Breast epithelium (tissue), 4 donors: Measurements from ENCODE around the gene GIMAP4. TPM values are rescaled to one million over a fixed set of nuclear protein-coding genes. Genes with fewer than 3 reads are reported as not detected.
A peak's percentile ranks its signal among the peaks of the same experiment; 100 is the strongest.
"Not testable (repeated sequence)": the region's sequence is repeated elsewhere in the genome, so short reads cannot be mapped to it uniquely, and the experiment has no call there.

Experiments
- DNase-seq, 2 donors: peaks; one replicate each; pipeline ENCODE4 v3.0.0-alpha.2; 2019; ENCODE audit warnings: low spot score in 2 of 2
- H3K27ac ChIP-seq, 2 donors: fragments of 200-600 bp; sonication (generic) in 1 of 2; one replicate each; pipeline ENCODE4 v1.5.1; 2016 to 2019; ENCODE audit warnings: mild to moderate bottlenecking in 1 of 2
- H3K27me3 ChIP-seq, 2 donors: fragments of 200-600 bp; sonication (generic) in 1 of 2; one replicate each; pipeline versions ENCODE4 v1.5.1 to v1.6.0; 2017 to 2019; ENCODE audit warnings: control low read depth in 1 of 2, mild to moderate bottlenecking in 1 of 2
- H3K36me3 ChIP-seq: fragments of 200-600 bp; one replicate; pipeline ENCODE4 v1.5.1; 2019
- H3K4me1 ChIP-seq, 2 donors: fragments of 200-600 bp; sonication (generic); one replicate each; pipeline ENCODE4 v1.5.1; 2016 to 2019; ENCODE audit warnings: control low read depth in 1 of 2
- H3K4me3 ChIP-seq, 3 donors: fragments of 200-600 bp; sonication (generic); 1 replicate in 2 of 3; 2 replicates in 1 of 3; pipeline ENCODE4 v1.5.1; 2016 to 2019; ENCODE audit warnings: mild to moderate bottlenecking in 3 of 3, moderate library complexity in 2 of 3
- H3K9me3 ChIP-seq, 2 donors: fragments of 200-600 bp; sonication (generic) in 1 of 2; one replicate each; pipeline ENCODE4 v1.5.1; 2016 to 2019; ENCODE audit warnings: control low read depth in 1 of 2
- POLR2A ChIP-seq: fragments of 450-650 bp; IDR thresholded peaks from one replicate; pipeline ENCODE4 v1.6.1; 2016; ENCODE audit warnings: antibody characterized with exemption, mild to moderate bottlenecking, moderate library complexity
- POLR2AphosphoS5 ChIP-seq, 3 donors: sonication (generic); formaldehyde crosslinking; IDR thresholded peaks; one replicate each; pipeline ENCODE4 v1.6.1; 2017; ENCODE audit warnings: antibody characterized with exemption in 3 of 3
- intact Hi-C: fragments of 100-400 bp; cut with DNase I; formaldehyde crosslinking; loops from one replicate; pipeline ENCODE4 v1.15.1; 2023; ENCODE audit warnings: low total_unique reads
- total RNA-seq, 3 donors: library from RNA; depleted of rRNA; stranded (reverse); fragments of >200 nt; gene quantifications; one replicate each; pipeline ENCODE4 v1.1.0, GENCODE V29; 2016
- TF ChIP-seq, protein P1 (sequence below), 3 donors: fragments of 450-650 bp; IDR thresholded peaks; one replicate each; pipeline ENCODE4 v1.5.1; 2016 to 2017; ENCODE audit warnings: antibody characterized with exemption in 3 of 3, mild to moderate bottlenecking in 3 of 3, moderate library complexity in 3 of 3

The GIMAP4 gene
- 10 to 100 TPM; 19.3 to 29.8 (median 29.2) TPM for total RNA-seq

DNA sequence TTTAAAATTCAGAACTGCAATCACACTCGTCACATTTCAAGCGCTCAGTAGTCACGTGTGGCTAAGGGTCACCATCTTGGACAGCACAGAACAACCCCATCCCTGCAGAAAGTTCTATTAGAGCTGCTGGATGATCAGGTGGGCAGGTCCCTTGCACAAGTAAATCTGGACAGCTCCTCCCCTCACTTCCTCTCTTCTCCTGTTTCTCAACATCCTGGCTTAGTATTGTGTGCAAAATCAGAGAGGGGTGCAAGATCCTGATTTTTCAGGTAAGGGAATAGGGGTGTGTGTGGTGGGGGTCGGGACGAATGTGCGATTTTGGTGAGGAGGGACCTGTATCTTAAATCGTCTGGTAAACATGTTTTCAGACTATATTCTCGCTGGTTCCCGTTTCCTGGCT, at the start of gene GIMAP4:
Gene GIMAP4 (plus strand): TSS at position 222 of the 400 bp plus-strand sequence. CDS start 2,512 bp downstream, outside the sequence.
- no peaks in the 10 kb centered on the region for H3K4me1 ChIP-seq
- peak within 1 kb of the TSS; percentile 1 to 78 for H3K27ac ChIP-seq
- H3K4me3 ChIP-seq: peak within 1 kb of the TSS; percentile 40 to 63 (median 44)
- no peaks in the 10 kb centered on the region for H3K27me3 ChIP-seq
- intact Hi-C loops: no loop called here
- TF ChIP-seq POLR2AphosphoS5 (IDR thresholded peaks at IDR 0.05) (no peak), POLR2A (no peak)
- TF ChIP-seq, protein P1, sequence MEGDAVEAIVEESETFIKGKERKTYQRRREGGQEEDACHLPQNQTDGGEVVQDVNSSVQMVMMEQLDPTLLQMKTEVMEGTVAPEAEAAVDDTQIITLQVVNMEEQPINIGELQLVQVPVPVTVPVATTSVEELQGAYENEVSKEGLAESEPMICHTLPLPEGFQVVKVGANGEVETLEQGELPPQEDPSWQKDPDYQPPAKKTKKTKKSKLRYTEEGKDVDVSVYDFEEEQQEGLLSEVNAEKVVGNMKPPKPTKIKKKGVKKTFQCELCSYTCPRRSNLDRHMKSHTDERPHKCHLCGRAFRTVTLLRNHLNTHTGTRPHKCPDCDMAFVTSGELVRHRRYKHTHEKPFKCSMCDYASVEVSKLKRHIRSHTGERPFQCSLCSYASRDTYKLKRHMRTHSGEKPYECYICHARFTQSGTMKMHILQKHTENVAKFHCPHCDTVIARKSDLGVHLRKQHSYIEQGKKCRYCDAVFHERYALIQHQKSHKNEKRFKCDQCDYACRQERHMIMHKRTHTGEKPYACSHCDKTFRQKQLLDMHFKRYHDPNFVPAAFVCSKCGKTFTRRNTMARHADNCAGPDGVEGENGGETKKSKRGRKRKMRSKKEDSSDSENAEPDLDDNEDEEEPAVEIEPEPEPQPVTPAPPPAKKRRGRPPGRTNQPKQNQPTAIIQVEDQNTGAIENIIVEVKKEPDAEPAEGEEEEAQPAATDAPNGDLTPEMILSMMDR (IDR thresholded peaks at IDR 0.05): no peak
- H3K9me3 ChIP-seq: no peaks in the 10 kb centered on the region
- no peak for DNase-seq
- H3K36me3 ChIP-seq: no peaks in the 10 kb centered on the region

DNA sequence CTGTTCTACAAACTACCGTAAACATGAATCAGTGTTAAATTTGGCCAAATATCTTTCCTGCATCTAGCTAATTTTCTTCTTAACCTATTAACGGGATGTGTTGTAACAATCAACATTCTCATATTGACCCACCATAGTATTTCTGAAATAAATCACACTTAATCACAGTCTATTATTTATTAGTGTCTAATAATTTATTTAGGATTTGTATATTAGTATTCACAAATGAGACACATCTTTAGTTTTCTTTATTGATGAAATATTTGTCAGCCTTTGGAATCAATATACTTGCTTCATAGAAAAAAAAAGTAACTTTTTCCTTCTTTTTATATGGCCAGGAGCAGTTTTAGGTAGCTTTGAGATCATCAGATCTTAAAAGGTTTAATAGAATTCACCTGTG, 47.9 kb upstream of the GIMAP4 start:
- Histone ChIP-seq H3K4me1 (no peaks in the 10 kb centered on the region), H3K36me3 (no peaks in the 10 kb centered on the region), H3K4me3 (peak overlapping the region in 2 of 3 donors; percentile 43 to 46), H3K9me3 (no peaks in the 10 kb centered on the region), H3K27me3 (no peaks in the 10 kb centered on the region), H3K27ac (peak overlapping the region in 1 of 2 donors; percentile 61)
- DNase-seq: no peak
- TF ChIP-seq, protein P1 (IDR thresholded peaks at IDR 0.05): no peak
- TF ChIP-seq POLR2A (no peak), POLR2AphosphoS5 (IDR thresholded peaks at IDR 0.05) (no peak)
- intact Hi-C loops: no loop called here

DNA sequence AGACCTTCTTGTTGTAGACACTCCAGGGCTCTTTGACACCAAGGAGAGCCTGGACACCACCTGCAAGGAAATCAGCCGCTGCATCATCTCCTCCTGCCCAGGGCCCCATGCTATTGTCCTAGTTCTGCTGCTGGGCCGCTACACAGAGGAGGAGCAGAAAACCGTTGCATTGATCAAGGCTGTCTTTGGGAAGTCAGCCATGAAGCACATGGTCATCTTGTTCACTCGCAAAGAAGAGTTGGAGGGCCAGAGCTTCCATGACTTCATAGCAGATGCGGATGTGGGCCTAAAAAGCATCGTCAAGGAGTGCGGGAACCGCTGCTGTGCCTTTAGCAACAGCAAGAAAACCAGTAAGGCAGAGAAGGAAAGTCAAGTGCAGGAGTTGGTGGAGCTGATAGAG, 47.0 kb upstream of the GIMAP4 start:
- TF ChIP-seq POLR2AphosphoS5 (IDR thresholded peaks at IDR 0.05): no peak
- TF ChIP-seq, protein P1 (IDR thresholded peaks at IDR 0.05): no peak
- TF ChIP-seq POLR2A: no peak
- DNase-seq: no peak
- H3K27ac ChIP-seq: peak overlapping the region in 1 of 2 donors; percentile 61
- peak overlapping the region; percentile 3 to 43 (median 17) for H3K4me3 ChIP-seq
- intact Hi-C loops: no loop called here
- H3K36me3 ChIP-seq: no peaks in the 10 kb centered on the region
- H3K4me1 ChIP-seq: no peaks in the 10 kb centered on the region
- H3K27me3 ChIP-seq: no peaks in the 10 kb centered on the region
- H3K9me3 ChIP-seq: no peaks in the 10 kb centered on the region

DNA sequence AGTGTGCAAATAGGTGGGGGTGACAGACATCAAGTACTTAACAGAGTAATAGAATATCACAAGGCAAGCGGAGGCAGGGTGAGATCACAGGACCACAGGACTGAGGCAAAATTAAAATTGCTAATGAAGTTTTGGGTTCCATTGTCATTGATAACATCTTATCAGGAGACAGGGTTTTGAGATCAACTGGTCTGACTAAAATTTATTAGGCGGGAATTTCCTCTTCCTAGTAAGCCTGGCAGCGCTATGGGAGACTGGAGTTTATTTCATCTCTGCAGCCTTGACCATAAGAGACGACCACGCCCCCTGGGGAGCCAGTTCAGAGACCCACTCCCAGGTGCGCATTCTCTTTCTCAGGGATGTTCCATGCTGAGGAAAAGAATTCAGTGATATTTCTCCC, 44.3 kb upstream of the GIMAP4 start:
- H3K4me1 ChIP-seq, H3K4me3 ChIP-seq, H3K27ac ChIP-seq, DNase-seq, H3K36me3 ChIP-seq, H3K9me3 ChIP-seq, intact Hi-C loops, H3K27me3 ChIP-seq: not testable (repeated sequence)

DNA sequence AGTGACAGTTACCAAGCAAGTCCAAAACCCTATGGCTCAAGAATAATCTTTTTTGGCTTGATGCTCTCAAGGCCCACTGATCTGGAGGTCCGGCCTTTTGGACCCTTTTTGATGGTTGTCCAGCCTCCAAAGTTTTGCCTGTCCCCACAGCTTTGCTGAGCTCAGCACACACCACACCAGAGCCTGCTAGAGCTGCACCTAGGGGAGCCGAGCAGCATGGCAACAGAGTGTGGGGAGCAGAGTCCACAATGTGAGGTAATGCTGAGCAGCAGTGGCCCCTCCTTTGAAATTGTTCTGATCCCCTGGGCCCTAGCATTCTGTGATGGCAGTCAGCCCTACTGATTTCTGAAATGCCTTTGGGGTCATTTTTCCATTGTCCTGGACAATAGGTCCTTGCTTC, 43.2 kb upstream of the GIMAP4 start:
- TF ChIP-seq POLR2AphosphoS5 (IDR thresholded peaks at IDR 0.05): no peak
- TF ChIP-seq, protein P1 (IDR thresholded peaks at IDR 0.05): no peak
- TF ChIP-seq POLR2A: no peak
- no peak overlapping the region for H3K4me3 ChIP-seq
- no peaks in the 10 kb centered on the region for H3K27me3 ChIP-seq
- peaks cover 0 to 7% of the 10 kb centered on the region in 2 donors for H3K9me3 ChIP-seq
- H3K4me1 ChIP-seq: no peaks in the 10 kb centered on the region
- intact Hi-C loops: no loop called here
- H3K36me3 ChIP-seq: no peaks in the 10 kb centered on the region
- no peak for DNase-seq
- H3K27ac ChIP-seq: no peak overlapping the region

DNA sequence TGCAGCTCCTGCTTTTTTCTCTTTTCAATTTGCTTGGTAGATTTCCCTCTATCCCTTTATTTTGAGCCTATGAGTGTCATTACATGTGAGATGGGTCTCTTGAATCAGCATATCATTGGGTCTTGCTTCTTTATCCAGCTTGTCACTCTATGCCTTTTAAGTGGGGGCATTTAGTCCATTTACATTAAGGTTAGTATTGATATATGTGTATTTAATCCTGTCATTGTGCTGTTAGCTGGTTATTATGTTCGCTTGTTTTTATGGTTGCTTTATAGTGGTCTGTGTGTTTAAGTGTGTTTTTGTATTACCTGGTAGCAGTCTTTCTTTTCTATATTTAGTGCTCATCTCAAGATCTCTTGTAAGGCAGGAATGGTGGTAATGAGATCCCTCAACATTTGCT, 35.5 kb upstream of the GIMAP4 start:
- TF ChIP-seq POLR2A: no peak
- TF ChIP-seq, protein P1 (IDR thresholded peaks at IDR 0.05): no peak
- no peak for TF ChIP-seq POLR2AphosphoS5 (IDR thresholded peaks at IDR 0.05)
- Histone ChIP-seq H3K36me3 (no peaks in the 10 kb centered on the region), H3K4me3 (no peak overlapping the region), H3K4me1 (no peaks in the 10 kb centered on the region), H3K27me3 (no peaks in the 10 kb centered on the region), H3K9me3 (peaks cover 9 to 13% of the 10 kb centered on the region in 2 donors), H3K27ac (no peak overlapping the region)
- intact Hi-C loops: loop anchor here (2.0 kb wide), 1 partner anchor 43 kb away; no protein-coding TSS in a partner anchor
- DNase-seq: no peak
